ENCODE measurements around the gene ZFR2. TPM values are rescaled to one million over a fixed set of nuclear protein-coding genes. Genes with fewer than 3 reads are reported as not detected.

ZFR2 gene
- total and polyA plus RNA-seq, 2 experiments from 2014 or later = not detected

GRCh38 chr19:3830621-3831589 is 37.9 kb downstream of the ZFR2 start:
- Histone ChIP-seq H3K4me3 (no peak overlapping the region), H3K9ac (no peak overlapping the region), H3K27me3 (replicated peaks; ENCODE audit: insufficient read depth) (peaks cover 23% of the 10 kb centered on the region), H3K9me3 (ENCODE audit: low read depth) (no peaks in the 10 kb centered on the region), H3K4me1 (ENCODE audit: insufficient read depth) (no peaks in the 10 kb centered on the region), H3F3A (ENCODE audit: insufficient read depth) (no peaks in the 10 kb centered on the region), H3K36me3 (ENCODE audit: low read depth) (no peaks in the 10 kb centered on the region), H4K20me1 (ENCODE audit: insufficient read depth) (no peaks in the 10 kb centered on the region), H3K79me2 (ENCODE audit: insufficient read depth) (no peaks in the 10 kb centered on the region), H3K4me2 (ENCODE audit: unreplicated experiment) (no peak overlapping the region), H2AFZ (no peak overlapping the region), H3K9me2 (ENCODE audit: insufficient read depth) (no peaks in the 10 kb centered on the region), H3K27ac (no peak overlapping the region)
- 39 to 44% methylated on average over 41 to 43 of the region's 45 CpGs for WGBS, 2 experiments (ENCODE audit: low coverage in 1 of 2, low lambda C conversion rate in 2 of 2, missing lambda C conversion rate in 2 of 2)
- in situ Hi-C loops (cut with MboI) = no loop called here
- TF ChIP-seq EZH2phosphoT487 (IDR thresholded peaks at IDR 0.05; ENCODE audit: insufficient read depth, low read depth) = no peak
- no peak for DNase-seq

DNA sequence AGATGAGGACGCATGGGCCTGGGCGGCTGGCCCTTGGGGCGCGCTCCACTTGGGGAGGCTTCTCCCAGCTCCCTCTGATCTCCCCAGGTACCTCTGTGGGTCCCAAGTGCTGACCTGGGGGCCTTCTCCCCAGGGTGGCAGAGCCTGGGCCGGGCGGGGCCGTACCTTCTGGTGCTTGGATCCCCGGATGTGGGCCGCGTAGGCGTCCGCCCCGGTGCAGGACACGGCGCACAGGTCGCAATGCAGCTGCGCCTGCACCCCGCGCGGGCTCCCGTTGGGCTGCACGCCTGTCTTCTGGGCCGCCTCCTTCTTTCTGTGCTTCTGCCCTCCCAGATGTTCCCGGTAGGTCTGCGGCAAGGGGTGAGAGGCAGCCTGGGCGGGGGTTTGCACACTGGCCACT is 41.5 kb downstream of the ZFR2 start:
- WGBS, 2 experiments (ENCODE audit: low coverage in 1 of 2, low lambda C conversion rate in 2 of 2, missing lambda C conversion rate in 2 of 2) = 83 to 87% methylated on average over 17 to 26 of the region's 26 CpGs
- no peak overlapping the region for H3K4me2 ChIP-seq (ENCODE audit: unreplicated experiment)
- no peaks in the 10 kb centered on the region for H4K20me1 ChIP-seq (ENCODE audit: insufficient read depth)
- H2AFZ ChIP-seq = no peak overlapping the region
- H3K27ac ChIP-seq = no peak overlapping the region
- H3K36me3 ChIP-seq (ENCODE audit: low read depth) = no peaks in the 10 kb centered on the region
- in situ Hi-C loops (cut with MboI) = no loop called here
- H3F3A ChIP-seq (ENCODE audit: insufficient read depth) = no peaks in the 10 kb centered on the region
- H3K9me2 ChIP-seq (ENCODE audit: insufficient read depth) = no peaks in the 10 kb centered on the region
- no peak for DNase-seq
- H3K9ac ChIP-seq = no peak overlapping the region
- H3K4me1 ChIP-seq (ENCODE audit: insufficient read depth) = no peaks in the 10 kb centered on the region
- H3K9me3 ChIP-seq (ENCODE audit: low read depth) = no peaks in the 10 kb centered on the region
- TF ChIP-seq EZH2 (IDR thresholded peaks at IDR 0.05; ENCODE audit: insufficient read depth, poor library complexity, severe bottlenecking) = no peak
- no peak for TF ChIP-seq EZH2phosphoT487 (IDR thresholded peaks at IDR 0.05; ENCODE audit: insufficient read depth, low read depth)
- H3K27me3 ChIP-seq (replicated peaks; ENCODE audit: insufficient read depth) = peaks cover 23% of the 10 kb centered on the region
- no peak overlapping the region for H3K4me3 ChIP-seq
- H3K79me2 ChIP-seq (ENCODE audit: insufficient read depth) = no peaks in the 10 kb centered on the region

DNA sequence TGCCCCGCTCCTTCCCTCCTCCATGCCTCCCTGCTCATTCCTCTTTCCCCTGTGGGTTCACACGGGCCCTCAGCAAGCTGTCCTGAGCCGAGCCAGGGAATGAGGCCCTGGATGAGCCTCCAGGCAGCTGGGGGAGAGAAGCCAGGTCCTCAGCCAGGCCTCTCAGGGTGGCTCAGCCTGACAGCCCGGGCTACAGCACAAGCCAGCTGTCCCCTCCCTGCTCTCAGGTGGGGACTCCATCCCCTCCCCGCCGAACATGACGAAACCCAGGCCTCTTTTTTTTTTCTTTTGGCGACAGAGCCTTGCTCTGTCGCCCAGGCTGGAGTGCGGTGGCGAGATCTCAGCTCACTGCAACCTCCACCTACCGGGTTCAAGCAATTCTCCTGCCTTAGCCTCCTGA is 42.7 kb downstream of the ZFR2 start:
- Histone ChIP-seq H3K4me1 (ENCODE audit: insufficient read depth) (no peaks in the 10 kb centered on the region), H3K9me3 (ENCODE audit: low read depth) (no peaks in the 10 kb centered on the region), H4K20me1 (ENCODE audit: insufficient read depth) (no peaks in the 10 kb centered on the region), H3K36me3 (ENCODE audit: low read depth) (no peaks in the 10 kb centered on the region), H3K27ac (no peak overlapping the region), H3K4me2 (ENCODE audit: unreplicated experiment) (no peak overlapping the region), H3K9ac (no peak overlapping the region), H3K27me3 (replicated peaks; ENCODE audit: insufficient read depth) (peaks cover 18% of the 10 kb centered on the region), H3K79me2 (ENCODE audit: insufficient read depth) (no peaks in the 10 kb centered on the region), H2AFZ (no peak overlapping the region), H3K9me2 (ENCODE audit: insufficient read depth) (no peaks in the 10 kb centered on the region), H3F3A (ENCODE audit: insufficient read depth) (no peaks in the 10 kb centered on the region), H3K4me3 (no peak overlapping the region)
- DNase-seq = no peak
- in situ Hi-C loops (cut with MboI) = no loop called here
- no peak for TF ChIP-seq EZH2phosphoT487 (IDR thresholded peaks at IDR 0.05; ENCODE audit: insufficient read depth, low read depth)
- TF ChIP-seq EZH2 (IDR thresholded peaks at IDR 0.05; ENCODE audit: insufficient read depth, poor library complexity, severe bottlenecking) = no peak
- WGBS, 2 experiments (ENCODE audit: low coverage in 1 of 2, low lambda C conversion rate in 2 of 2, missing lambda C conversion rate in 2 of 2) = 23 to 29% methylated on average over 10 to 12 of the region's 12 CpGs

- no peaks in the 10 kb centered on the region for H3K9me3 ChIP-seq (ENCODE audit: low read depth)
- no peak overlapping the region for H3K4me3 ChIP-seq
- 51 to 53% methylated on average over 24 to 32 of the region's 32 CpGs for WGBS, 2 experiments (ENCODE audit: low coverage in 1 of 2, low lambda C conversion rate in 2 of 2, missing lambda C conversion rate in 2 of 2)
- H3F3A ChIP-seq (ENCODE audit: insufficient read depth) = no peaks in the 10 kb centered on the region
- H3K27me3 ChIP-seq (replicated peaks; ENCODE audit: insufficient read depth) = peaks cover 11% of the 10 kb centered on the region
- H3K27ac ChIP-seq = no peak overlapping the region
- H4K20me1 ChIP-seq (ENCODE audit: insufficient read depth) = no peaks in the 10 kb centered on the region
- no peaks in the 10 kb centered on the region for H3K9me2 ChIP-seq (ENCODE audit: insufficient read depth)
- DNase-seq = no peak
- no peak overlapping the region for H3K4me2 ChIP-seq (ENCODE audit: unreplicated experiment)
- no peaks in the 10 kb centered on the region for H3K79me2 ChIP-seq (ENCODE audit: insufficient read depth)
- in situ Hi-C loops (cut with MboI) = no loop called here
- TF ChIP-seq EZH2phosphoT487 (IDR thresholded peaks at IDR 0.05; ENCODE audit: insufficient read depth, low read depth) = no peak
- no peak for TF ChIP-seq EZH2 (IDR thresholded peaks at IDR 0.05; ENCODE audit: insufficient read depth, poor library complexity, severe bottlenecking)
- H3K36me3 ChIP-seq (ENCODE audit: low read depth) = no peaks in the 10 kb centered on the region
- H2AFZ ChIP-seq = no peak overlapping the region
- H3K4me1 ChIP-seq (ENCODE audit: insufficient read depth) = no peaks in the 10 kb centered on the region
- H3K9ac ChIP-seq = no peak overlapping the region
These were observed 43.4 kb downstream of the ZFR2 start for GRCh38 chr19:3825286-3825956.

All from GM23248 (cell line).